Measurements from ENCODE around the gene WNT9A.

WNT9A gene

DNA sequence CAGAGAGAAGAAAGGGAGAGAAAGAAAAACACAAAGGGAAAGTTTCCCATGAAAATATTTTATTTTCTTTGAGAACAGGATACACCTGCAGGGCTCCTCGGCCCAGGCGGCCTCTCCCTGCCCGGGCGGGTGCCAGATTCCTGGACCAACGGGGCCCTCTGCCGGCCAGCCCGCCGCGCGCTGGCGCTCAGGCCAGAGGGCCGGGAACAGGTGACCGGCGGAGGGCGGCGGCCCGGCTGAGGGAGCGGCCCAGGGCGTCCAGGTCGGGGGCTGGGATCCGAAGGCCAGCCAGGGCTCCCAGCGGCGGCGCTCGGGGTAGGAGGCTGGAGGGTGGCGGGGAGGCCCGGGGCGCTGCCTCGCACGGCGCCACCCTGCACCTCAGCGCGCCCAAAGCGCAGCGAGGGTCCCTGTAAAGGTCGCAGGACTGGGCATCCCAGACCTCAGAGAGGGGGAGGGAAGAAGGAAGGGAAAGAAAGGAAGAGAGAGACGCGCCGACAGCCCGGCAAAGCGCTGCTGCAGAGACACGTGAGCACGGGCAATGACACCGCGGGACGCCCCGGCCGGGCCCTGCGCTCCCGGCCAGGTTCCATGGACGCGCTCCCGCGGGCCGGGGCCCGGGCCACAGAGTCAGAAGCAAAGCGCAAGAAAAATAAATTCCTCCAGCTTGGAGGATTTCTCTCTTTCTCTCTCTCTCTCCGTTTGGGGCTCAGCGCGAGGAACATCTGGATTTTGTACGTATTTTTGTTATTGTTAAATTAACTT, 927 bp downstream of the WNT9A start (continued):
- TF ChIP-seq ZSCAN5A (tag by site-specific recombination; IDR thresholded peaks at IDR 0.05), result no peak
- TF ChIP-seq ZNF10 (tag by site-specific recombination; IDR thresholded peaks at IDR 0.05), result no peak
- no peak for TF ChIP-seq ZNF416 (tag by site-specific recombination; IDR thresholded peaks at IDR 0.05)
- no peak for TF ChIP-seq ZNF518A (tag by site-specific recombination; conservative IDR thresholded peaks at IDR 0.05; ENCODE audit: low read depth)
- no peak for TF ChIP-seq ZNF510 (tag by site-specific recombination; IDR thresholded peaks at IDR 0.05; ENCODE audit: insufficient replicate concordance)
- TF ChIP-seq REPIN1 (tag by site-specific recombination; IDR thresholded peaks at IDR 0.05; ENCODE audit: low read depth), result no peak
- TF ChIP-seq KLF8 (tag by site-specific recombination; IDR thresholded peaks at IDR 0.05), result peak; percentile 62
- TF ChIP-seq ZSCAN30 (tag by site-specific recombination; IDR thresholded peaks at IDR 0.05), result peak; percentile 96
- TF ChIP-seq ZNF155 (tag by site-specific recombination; IDR thresholded peaks at IDR 0.05), result no peak
- TF ChIP-seq, protein P1, sequence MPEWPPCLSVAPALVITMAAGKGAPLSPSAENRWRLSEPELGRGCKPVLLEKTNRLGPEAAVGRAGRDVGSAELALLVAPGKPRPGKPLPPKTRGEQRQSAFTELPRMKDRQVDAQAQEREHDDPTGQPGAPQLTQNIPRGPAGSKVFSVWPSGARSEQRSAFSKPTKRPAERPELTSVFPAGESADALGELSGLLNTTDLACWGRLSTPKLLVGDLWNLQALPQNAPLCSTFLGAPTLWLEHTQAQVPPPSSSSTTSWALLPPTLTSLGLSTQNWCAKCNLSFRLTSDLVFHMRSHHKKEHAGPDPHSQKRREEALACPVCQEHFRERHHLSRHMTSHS (tag by site-specific recombination; IDR thresholded peaks at IDR 0.05), result no peak
- TF ChIP-seq ZBTB21 (tag by site-specific recombination; IDR thresholded peaks at IDR 0.05), result no peak
- peak; percentile 45; the same call in 1 of the 2 replicates for TF ChIP-seq ZXDB (tag by site-specific recombination; IDR thresholded peaks at IDR 0.05)
- TF ChIP-seq ZNF707 (tag by site-specific recombination; IDR thresholded peaks at IDR 0.05), result no peak
- TF ChIP-seq ZNF561 (tag by site-specific recombination; IDR thresholded peaks at IDR 0.05; ENCODE audit: borderline replicate concordance), result peak; percentile 91; the same call in 1 of the 2 replicates
- TF ChIP-seq ZNF610 (tag by site-specific recombination; IDR thresholded peaks at IDR 0.05; ENCODE audit: borderline replicate concordance), result no peak
- no peak for TF ChIP-seq ZNF211 (tag by site-specific recombination; IDR thresholded peaks at IDR 0.05; ENCODE audit: low read depth)
- no peak for TF ChIP-seq TCF7L2 (IDR thresholded peaks at IDR 0.05; ENCODE audit: borderline replicate concordance, low read depth, low read length)
- TF ChIP-seq ZNF76 (tag by site-specific recombination; IDR thresholded peaks at IDR 0.05; ENCODE audit: borderline replicate concordance, low read depth), result peak; percentile 48; the same call in 1 of the 2 replicates
- no peak for TF ChIP-seq RBAK (tag by site-specific recombination; IDR thresholded peaks at IDR 0.05)
- no peak for TF ChIP-seq MZF1 (tag by site-specific recombination; IDR thresholded peaks at IDR 0.05; ENCODE audit: borderline replicate concordance)
- TF ChIP-seq ZNF169 (tag by site-specific recombination; IDR thresholded peaks at IDR 0.05), result no peak
- TF ChIP-seq ZNF558 (tag by site-specific recombination; IDR thresholded peaks at IDR 0.05), result no peak
- no peak for TF ChIP-seq ZNF776 (tag by site-specific recombination; IDR thresholded peaks at IDR 0.05; ENCODE audit: borderline replicate concordance)
- no peak for TF ChIP-seq ZNF302 (tag by site-specific recombination; IDR thresholded peaks at IDR 0.05; ENCODE audit: low read depth)
- no peak for TF ChIP-seq KLF9 (tag by site-specific recombination; IDR thresholded peaks at IDR 0.05; ENCODE audit: low read depth)
- TF ChIP-seq ZNF19 (tag by site-specific recombination; IDR thresholded peaks at IDR 0.05; ENCODE audit: low read depth), result no peak
- TF ChIP-seq ZNF221 (tag by site-specific recombination; IDR thresholded peaks at IDR 0.05; ENCODE audit: borderline replicate concordance), result no peak
- TF ChIP-seq, protein P2, sequence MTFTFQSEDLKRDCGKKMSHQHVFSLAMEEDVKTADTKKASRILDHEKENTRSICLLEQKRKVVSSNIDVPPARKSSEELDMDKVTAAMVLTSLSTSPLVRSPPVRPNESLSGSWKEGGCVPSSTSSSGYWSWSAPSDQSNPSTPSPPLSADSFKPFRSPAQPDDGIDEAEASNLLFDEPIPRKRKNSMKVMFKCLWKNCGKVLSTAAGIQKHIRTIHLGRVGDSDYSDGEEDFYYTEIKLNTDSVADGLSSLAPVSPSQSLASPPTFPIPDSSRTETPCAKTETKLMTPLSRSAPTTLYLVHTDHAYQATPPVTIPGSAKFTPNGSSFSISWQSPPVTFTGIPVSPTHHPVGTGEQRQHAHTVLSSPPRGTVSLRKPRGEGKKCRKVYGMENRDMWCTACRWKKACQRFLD (tag by site-specific recombination; IDR thresholded peaks at IDR 0.05), result no peak
- TF ChIP-seq, protein P3, sequence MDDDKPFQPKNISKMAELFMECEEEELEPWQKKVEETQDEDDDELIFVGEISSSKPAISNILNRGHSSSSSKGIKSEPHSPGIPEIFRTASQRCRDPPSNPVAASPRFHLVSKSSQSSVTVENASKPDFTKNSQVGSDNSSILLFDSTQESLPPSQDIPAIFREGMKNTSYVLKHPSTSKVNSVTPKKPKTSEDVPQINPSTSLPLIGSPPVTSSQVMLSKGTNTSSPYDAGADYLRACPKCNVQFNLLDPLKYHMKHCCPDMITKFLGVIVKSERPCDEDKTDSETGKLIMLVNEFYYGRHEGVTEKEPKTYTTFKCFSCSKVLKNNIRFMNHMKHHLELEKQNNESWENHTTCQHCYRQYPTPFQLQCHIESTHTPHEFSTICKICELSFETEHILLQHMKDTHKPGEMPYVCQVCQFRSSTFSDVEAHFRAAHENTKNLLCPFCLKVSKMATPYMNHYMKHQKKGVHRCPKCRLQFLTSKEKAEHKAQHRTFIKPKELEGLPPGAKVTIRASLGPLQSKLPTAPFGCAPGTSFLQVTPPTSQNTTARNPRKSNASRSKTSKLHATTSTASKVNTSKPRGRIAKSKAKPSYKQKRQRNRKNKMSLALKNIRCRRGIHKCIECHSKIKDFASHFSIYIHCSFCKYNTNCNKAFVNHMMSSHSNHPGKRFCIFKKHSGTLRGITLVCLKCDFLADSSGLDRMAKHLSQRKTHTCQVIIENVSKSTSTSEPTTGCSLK (tag by site-specific recombination; IDR thresholded peaks at IDR 0.05), result no peak
- peak; percentile 8; the same call in 1 of the 2 replicates for TF ChIP-seq ZNF324 (tag by site-specific recombination; IDR thresholded peaks at IDR 0.05)

All from HEK293 (cell line).